GM21529 (cell line): Measurements from ENCODE around the gene BRMS1.
"Not testable (repeated sequence)": the region's sequence is repeated elsewhere in the genome, so short reads cannot be mapped to it uniquely, and the experiment has no call there.

Experiments
- ATAC-seq: cut with Tn5 transposase; IDR thresholded peaks from one replicate; pipeline ENCODE4 v1.9.1; 2021; ENCODE audit not compliant: unreplicated experiment

The BRMS1 gene

DNA sequence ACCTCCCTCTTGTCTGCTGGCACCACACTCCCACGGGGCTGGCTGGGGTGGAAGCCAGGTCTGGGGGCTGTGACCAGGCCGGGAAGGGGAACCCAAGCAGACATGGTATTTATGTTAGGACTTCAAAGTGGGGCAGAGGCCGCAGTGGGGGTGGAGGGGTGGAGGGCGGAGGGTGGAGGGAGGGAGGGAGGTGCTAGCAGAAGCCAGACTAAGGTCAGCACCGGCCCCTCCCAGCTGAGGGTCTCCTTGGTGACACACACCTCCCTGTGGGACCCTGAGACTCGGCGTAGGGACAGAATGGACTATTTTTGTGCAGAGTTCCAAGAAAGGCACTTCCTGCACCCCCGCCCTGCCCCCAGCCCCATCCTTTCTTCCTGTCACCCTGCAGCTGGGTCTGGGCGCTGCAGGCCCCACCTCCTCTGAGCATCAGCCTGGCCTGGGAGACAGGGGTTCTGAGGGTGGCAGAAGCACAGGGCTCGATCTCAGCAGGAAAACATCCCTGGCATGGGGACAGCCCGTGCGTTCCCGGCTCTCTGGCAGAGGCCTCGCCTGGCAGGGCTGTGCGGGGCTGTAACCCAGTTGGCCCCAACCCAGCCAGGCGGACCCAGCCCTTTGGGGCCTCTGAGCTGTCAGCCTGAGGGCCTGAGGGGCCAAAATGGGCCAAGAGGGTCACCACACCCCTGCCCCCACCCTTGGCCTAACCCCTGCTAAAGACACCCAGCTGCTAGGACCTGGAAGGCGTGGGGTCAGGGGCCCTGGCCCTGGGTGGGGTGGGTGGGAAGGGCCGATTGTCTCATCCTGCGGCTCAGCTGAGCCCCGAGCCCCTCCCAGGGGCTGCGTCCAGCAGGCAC, 18.4 kb downstream of the BRMS1 start:
- ATAC-seq, result no peak

DNA sequence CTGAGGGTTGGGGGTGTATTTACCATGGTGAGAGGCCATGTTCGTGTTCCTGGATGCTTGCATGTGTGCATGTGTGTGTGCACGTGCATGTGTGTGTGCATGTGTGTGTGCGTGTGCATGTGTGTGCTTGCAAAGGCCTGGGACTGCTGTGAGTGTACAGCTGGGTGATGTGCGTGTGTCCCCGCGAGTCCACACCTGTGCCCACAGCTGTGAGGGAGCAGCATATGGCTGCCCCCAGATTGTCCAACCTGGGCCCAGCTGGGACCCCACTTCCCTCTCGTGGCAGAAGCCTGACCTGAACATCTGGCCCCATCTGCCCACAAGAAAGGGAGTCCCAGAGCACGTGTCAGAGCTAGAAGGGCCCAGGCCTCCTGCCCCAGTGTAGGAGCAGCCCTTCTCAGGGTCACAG, 19.6 kb downstream of the BRMS1 start:
- no peak for ATAC-seq

DNA sequence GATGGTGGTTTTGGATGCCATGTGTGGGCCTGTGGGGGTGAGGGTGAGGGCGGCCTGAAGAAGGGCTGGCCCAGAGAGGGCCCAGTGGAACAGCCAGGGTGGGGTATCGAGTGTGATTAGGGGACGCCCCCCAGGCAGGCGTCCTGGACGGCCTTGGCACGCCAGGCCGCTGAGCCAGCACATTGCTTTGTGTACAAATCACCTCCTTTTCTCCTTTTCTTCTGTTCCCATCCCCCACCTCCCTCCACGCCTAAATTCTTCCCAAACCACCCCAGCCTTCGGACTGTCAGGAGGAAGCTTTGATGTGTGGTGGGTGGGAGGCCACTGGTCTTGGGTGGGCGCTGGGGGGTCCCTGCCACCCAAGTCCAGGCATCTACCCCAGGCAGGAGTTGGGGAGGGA, 20.2 kb downstream of the BRMS1 start:
- no peak for ATAC-seq

DNA sequence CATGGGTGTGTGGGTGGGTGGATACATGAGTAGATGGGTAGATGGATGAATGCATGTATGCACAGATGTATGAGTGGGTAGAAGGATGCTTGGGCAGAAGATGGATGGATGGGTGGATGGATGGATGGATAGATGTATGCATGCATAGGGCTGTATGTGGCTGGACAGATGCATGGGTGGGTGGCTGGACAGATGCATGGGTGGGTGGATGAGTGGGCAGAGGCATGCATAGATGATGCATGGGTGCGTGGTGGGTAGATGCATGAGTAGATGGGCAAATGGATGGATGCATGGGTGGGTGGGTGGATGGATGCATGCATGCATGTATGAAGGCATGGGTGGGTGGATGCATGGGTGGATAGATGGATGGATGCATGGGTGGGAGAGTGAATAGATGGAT, 21.2 kb downstream of the BRMS1 start:
- ATAC-seq, result no peak

DNA sequence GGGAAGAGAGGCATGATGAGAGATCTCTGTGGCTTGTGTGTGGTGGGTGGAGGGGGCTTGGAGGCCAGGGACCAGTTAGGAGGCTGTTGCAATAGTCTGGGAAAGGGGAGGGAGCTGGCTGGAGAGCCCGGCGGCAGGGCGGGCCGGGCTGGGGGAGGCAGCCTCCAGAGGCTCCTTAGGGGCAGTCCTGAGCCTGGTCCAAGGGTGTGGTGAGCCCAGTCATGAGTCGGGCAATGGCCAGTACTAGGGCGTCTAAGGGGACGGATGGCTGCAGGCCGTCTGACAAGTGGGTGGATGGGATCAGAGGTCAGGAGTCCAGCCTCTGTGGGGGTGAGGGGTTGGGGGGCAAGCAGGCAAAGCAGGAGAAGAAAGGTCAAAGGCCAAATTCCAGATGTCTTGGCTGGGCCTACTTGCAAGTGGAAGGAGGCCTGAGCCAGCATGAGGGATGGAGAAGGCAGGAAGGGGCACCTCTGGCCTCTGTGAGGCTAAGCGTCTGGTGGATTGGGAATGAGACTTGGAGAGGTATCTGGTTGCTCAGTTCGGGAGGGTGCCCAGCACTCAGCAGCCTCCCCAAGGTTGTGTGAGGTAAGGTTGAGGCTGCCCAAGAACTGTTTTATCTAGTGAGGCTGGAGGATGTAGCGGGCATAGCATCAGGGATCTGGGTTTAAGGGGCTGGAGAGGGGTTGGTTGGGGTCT, 22.0 kb downstream of the BRMS1 start:
- no peak for ATAC-seq

DNA sequence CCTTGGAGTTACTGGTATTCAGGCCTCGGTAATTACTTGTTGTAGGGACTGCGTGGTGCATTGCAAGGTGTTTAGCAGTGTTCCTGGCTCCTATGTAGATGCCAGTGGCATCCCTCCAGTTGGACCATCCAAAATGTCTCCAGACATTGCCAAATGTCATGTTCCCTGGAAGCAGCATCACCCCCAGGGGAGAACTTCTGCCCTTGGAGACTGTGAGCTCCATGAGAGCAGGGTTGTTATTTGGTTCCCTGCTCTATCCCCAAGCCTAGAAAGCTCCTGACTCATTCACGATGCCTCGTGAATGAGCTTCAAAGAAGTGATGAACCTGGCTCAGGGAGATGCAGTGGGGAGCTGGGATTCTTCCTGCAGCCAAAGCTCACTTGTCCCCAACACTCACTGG, 23.3 kb downstream of the BRMS1 start:
- no peak for ATAC-seq

DNA sequence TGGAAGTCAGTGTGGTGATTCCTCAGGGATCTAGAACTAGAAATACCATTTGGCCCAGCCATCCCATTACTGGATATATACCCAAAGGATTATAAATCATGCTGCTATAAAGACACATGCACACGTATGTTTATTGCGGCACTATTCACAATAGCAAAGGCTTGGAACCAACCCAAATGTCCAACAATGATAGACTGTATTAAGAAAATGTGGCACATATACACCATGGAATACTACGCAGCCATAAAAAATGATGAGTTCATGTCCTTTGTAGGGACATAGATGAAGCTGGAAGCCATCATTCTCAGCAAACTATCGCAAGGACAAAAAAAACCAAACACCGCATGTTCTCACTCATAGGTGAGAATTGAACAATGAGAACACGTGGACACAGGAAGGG, 24.2 kb downstream of the BRMS1 start:
- not testable (repeated sequence) for ATAC-seq

DNA sequence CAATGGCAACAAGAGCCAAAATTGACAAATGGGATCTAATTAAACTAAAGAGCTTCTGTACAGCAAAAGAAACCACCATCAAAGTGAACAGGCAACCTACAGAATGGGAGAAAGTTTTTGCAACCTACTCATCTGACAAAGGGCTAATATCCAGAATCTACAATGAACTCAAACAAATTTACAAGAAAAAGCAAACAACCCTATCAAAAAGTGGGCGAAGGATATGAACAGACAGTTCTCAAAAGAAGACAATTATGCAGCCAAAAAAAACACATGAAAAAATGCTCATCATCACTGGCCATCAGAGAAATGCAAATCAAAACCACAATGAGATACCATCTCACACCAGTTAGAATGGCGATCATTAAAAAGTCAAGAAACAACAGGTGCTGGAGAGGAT, 24.6 kb downstream of the BRMS1 start:
- not testable (repeated sequence) for ATAC-seq

DNA sequence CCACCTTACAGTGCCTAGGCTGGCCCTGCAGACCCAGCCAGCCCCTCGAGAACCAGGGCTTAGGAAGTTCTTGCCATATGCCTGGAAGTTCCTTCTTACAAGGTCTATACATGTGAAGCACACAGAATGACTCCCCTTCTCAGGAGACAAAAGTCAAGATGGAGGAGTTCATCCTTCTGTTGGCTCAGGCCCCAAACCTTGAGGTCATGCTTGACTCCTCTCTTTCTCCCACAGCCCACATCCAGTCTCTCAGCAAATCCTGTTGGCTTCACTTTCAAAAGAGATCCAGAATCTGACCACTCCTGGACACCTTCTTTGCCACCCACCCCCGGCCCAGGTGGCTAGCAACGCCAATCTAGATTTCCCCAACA, 26.3 kb downstream of the BRMS1 start:
- ATAC-seq, result no peak

DNA sequence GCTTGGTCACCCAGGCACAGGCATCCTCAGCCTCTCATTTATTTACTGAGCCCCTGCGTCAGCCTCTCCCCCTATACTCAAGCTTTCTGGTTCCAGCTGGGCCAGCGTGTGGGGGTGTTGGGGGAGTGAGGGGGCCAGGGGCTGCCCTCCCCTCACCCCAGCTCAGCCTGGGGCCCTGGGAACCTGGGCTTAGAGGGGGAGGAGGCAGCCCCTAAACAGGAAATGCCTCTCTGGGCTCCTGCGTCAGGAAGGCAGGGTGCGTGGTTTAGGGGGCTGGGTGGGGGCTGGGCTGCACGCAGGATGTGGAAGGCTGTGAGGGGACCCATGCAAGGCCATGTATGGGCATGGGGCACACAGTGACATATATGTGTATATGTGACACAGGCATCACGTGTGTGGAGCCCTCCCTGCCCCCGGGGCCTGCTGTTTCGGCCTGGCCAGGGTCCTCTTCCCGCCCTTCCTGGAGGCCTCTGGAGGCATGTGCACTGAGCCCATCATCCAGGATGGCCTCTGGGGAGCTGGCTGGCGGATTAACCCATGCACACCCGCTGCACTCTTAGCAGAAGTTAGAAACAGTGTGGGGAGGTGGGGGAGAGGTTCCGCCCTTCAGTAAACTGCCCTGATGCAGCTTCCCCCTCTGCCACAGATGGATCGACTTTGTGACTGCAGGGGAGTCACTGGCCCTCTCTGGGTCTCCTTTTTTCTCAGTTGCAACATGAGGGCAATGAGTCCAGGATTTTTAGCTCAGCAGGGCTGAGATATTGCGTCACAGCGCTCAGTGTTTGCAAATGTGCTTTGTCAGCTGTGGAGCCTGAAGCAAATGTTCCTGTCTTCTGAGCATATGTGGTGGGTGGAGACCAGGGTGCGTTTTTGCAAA, 26.9 kb downstream of the BRMS1 start:
- no peak for ATAC-seq

DNA sequence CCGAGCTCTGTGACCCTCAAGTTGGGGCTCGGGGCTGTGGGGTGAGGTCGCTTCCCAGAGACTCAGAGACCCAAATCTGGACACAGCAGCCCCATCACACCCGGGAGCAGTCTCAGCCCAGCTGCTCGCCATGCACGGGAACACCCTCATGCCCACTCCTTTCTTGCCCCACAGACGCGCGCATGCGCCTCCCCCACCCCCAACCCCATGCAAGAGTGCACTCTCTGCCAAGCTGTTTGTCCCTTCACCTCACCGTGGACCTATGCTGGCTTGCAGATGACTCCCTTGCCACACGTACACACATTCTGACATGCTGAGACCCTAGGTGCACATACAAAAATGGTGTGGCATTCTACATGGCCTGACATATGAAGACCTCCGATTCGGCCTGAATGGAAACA, 27.6 kb downstream of the BRMS1 start:
- ATAC-seq, result no peak

DNA sequence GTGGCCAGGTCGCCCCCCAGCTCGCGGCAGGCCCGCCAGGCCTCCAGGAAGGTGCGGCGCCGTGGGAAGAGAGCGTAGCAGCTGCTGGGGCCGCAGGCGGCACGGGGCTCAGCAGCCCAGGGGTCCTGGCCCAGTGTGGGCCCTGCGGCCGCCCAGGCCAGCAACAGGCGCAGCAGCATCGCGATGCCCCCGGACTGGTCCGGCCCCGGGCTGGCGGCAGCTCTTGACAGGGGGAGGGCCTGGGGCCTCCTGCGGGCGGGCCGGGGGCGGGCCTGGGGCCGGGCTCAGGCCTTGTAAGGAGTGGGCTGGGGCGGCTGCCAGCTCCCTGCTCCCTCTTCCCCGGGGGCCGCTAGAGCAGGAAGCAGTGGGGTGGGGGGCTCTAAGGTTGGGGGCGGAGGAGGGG, 28.1 kb downstream of the BRMS1 start, which contains the start of gene CD248:
CD248 (minus strand) TSS at position 196 of the 403 bp plus-strand sequence; CDS start at position 179, 17 bp downstream.
- ATAC-seq, result no peak

DNA sequence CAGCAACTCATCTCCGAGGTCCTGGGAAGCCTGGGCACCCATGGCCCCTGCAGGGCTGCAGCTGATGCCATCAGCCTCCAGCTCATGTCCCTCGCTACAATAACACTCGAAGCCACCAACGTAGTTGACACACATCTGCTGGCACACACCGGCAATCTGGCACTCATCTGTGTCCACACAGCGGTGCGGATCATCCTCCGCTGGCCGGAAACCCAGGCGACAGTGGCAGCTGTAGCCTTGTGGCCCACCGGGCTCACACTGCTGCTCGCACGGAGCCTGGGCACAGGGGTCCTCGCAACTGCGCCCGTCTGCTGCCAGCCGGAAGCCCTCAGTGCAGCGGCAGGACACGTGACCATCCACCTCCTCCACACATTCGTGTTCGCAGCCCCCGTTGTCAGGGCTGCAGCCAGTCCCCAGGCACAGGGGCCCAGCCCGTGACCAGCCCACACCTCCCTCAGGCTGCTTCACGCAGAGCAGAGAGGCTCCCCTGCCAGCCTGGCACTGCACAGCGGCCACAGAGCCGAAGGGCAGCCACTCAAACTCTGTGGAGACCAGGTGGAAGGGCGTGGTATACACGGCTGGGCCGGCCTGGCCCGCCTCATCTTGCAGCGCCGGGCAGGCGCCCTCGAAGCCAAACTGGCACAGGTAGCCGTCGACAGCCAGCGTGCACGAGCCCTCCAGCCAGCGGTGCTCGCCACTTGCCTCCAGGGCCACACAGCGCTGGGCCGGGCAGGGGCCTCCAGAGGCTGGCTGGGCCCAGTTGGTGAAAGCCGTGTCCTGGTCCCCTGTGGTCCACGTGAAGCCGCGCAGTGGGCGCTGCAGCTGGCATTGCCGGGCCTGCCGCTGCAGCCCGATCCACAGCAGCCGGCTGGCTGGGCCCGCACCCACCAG, 28.7 kb downstream of the BRMS1 start:
- ATAC-seq, result no peak

DNA sequence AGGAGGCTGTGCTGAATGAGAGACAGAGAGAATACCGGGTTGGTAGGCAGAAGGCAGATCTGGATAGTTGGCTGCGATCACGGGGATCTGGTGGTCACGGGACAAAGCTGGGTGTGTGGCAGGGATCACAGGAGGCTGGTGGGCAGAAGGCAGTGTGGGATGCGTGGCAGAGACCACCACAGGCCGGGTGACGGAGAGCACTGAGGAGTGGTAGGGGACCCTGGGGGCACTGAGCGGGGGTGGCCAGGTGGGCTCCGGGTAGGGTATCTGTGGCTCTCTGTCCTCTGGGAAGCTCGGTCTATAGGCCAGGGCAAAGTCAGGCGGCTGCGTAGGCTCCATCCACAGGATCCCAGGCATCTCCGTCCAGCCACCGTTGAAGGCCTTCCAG, 29.4 kb downstream of the BRMS1 start:
- no peak for ATAC-seq

DNA sequence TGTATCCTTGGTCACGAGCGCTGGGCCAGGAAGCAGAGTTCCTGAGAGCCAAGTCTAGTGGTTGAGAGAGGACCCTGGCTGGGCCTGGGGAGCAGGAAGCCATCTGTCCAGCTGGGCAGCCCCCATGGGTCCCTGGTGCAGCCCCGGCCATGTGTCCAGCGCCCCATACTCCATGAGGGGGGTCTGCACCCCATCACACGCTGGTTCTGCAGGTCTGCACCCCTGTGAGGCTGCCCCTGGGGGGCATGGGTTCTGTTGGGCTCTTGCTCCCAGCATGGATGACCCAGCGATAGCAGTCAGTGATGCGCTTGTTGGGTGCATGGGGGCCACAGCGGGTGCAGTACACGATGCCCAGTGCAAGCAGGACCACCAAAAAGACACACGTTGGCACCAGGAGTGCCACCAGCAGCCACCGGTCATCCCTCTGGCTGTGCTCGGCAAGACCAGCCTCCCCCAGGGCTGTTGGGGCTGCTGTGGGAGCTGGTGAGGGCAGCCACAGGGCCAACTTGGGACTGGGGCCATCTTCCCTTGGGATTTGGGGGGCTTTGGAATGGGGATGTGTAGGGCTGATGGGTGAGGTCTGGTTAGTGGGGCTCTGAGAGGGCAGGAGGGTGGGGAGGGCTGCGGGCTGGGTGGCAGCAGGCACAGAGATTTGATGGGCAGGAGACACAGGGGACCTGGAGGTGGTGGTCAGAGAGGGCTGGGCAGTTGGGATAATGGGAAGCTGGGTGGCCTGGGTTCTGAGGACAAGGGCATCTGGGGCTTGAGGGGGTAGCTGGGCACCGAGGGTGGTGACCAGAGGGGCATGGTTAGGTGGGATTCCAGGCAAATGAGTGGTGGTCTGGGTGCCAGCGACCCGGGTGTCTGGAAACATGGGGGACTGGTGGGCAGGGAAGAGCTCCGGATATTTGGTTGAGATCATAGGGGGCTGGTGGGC, 30.1 kb downstream of the BRMS1 start:
- no peak for ATAC-seq

DNA sequence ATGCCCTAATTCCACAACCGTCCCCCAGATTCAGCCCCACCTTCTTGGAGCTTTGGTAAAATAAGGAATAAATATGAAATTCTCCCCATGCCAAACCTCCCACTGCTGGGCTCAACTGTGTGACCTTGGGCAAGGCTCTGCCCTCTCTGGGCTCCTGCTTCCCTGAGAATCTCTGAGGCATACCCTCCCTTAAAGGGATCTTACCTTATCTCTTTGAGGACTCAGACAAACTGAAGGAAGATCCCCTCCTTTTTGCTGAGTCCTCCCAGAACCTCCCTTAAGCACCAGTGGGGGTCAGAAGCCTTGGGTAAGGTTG, 30.8 kb downstream of the BRMS1 start:
- no peak for ATAC-seq

DNA sequence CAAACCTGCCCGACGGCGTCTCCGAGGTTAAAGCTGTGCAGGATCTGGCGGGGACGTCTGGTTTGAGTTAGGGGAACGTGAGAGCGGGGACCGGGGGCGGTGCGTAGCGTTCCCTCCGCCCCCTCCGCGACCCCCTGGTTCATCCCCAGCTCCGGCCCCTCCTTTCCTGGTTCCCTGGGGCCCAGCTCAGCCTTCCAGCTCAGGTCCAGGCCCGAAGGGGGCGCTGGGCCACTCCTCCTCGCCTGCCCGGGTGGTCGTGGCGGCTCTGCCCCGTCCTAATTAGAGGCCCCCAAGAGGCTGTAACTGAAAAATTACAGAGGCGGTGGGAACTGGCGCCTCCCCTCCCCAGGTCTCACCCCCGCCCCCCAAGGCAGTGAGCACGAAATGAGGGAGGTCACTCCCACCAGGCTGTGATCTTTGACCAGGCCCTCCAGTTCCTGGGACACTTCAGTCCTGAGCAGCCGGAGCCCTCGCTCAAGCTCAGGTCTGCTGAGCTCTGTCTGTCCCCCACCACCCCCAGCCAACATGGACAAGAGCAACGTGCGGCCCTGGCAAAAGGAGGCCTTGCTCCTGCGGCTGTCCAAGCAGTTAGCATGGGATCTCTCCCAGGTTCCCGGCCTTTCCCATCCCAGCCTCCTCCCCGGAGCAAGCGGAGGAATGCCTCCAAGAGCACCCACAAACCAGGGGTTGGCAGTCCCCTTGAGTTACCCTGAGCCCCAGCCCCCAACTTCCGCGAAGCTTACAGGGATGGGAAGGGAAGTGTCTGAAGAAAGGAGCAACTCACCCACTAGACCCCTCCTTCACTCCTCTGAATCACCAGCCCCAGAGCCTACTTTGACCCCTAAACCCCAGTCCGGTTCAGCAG, 31.4 kb downstream of the BRMS1 start:
- no peak for ATAC-seq

DNA sequence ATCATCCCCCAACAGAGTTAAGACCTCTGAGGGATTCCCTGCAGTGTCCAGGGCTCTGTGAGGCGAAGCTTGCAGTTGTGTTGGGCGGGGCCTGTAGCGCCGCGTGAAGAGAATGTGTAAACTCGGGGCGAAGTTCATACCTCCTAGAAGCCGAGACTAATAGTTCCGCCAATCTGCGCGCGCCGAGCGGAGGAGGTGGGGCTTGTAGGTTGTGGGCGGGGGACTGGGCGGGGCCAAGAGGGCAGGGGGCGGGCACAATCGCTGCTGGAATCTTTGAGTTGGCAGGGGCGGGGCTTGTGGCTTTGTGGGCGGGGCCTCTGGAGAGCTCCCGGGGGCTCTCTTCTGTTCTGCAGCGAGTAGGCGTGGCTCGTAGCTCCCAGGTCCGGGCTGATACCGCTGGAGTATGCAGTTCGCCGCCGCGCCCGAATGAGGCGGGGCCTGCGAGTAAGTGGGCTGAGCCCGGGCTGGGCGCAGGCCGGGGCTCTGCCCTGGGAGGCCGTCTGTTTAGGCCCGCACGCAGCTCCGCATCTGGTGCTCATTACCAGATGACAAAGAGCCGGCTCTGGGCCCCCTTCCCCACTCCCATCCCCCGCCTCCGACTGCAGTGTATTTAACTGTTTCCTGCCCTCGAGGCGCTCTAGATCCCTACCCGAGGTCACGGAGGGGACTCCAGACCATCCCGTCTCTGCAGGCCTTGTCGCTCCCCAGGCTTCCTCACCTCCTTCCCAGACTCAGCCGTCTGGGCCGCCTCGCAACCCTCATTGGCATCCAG, 32.2 kb downstream of the BRMS1 start:
- peak; percentile 62 for ATAC-seq
